Fibroblast of skin of right quadriceps (primary cell): ENCODE data around the gene RXFP2.

Source experiments
- DNase-seq: peaks from one replicate; pipeline ENCODE4 v3.0.0-alpha.2; 2013

RXFP2 gene

GRCh38 chr13:31739226-31739625, at the start of gene RXFP2:
RXFP2 (plus strand) TSS chr13:31739526; CDS start chr13:31739613, 87 bp downstream.
- no peak for DNase-seq

GRCh38 chr13:31697290-31697689, 42.0 kb upstream of the RXFP2 start:
- DNase-seq, result peak; percentile 36

- no peak for DNase-seq
Observed at GRCh38 chr13:31699650-31700049, 39.7 kb upstream of the RXFP2 start.

- DNase-seq, result no peak
Observed at GRCh38 chr13:31703780-31704179, 35.5 kb upstream of the RXFP2 start.

- no peak for DNase-seq
Observed at GRCh38 chr13:31706105-31706504, 33.2 kb upstream of the RXFP2 start.

GRCh38 chr13:31717583-31717982, 21.7 kb upstream of the RXFP2 start:
- no peak for DNase-seq

- DNase-seq, result no peak
Observed at GRCh38 chr13:31719214-31719613, 20.1 kb upstream of the RXFP2 start.

- DNase-seq, result peak; percentile 69
Observed at GRCh38 chr13:31722673-31723072, 16.7 kb upstream of the RXFP2 start.

- DNase-seq, result no peak
Observed at GRCh38 chr13:31725841-31726240, 13.5 kb upstream of the RXFP2 start.

- peak; percentile 3 for DNase-seq
Observed at GRCh38 chr13:31731921-31732320, 7.4 kb upstream of the RXFP2 start.

GRCh38 chr13:31733066-31733465, 6.3 kb upstream of the RXFP2 start:
- DNase-seq, result peak; percentile 7

GRCh38 chr13:31733647-31734046, 5.7 kb upstream of the RXFP2 start:
- no peak for DNase-seq

- peak; percentile 70 for DNase-seq
Observed at GRCh38 chr13:31742097-31742734, 2.9 kb downstream of the RXFP2 start.

GRCh38 chr13:31747291-31747690, 8.0 kb downstream of the RXFP2 start:
- DNase-seq, result peak; percentile 62

- no peak for DNase-seq
Observed at GRCh38 chr13:31747966-31748365, 8.6 kb downstream of the RXFP2 start.

GRCh38 chr13:31749929-31750328, 10.6 kb downstream of the RXFP2 start:
- DNase-seq, result peak; percentile 96

GRCh38 chr13:31755211-31755610, 15.9 kb downstream of the RXFP2 start:
- no peak for DNase-seq

- peak; percentile 69 for DNase-seq
Observed at GRCh38 chr13:31755803-31756212, 16.5 kb downstream of the RXFP2 start.

GRCh38 chr13:31756346-31756745, 17.0 kb downstream of the RXFP2 start:
- peak; percentile 96 for DNase-seq

- peak; percentile 53 for DNase-seq
Observed at GRCh38 chr13:31761951-31762350, 22.6 kb downstream of the RXFP2 start.

GRCh38 chr13:31764556-31764955, 25.2 kb downstream of the RXFP2 start:
- peak; percentile 49 for DNase-seq

GRCh38 chr13:31765138-31765785, 25.9 kb downstream of the RXFP2 start:
- peak; percentile 92 for DNase-seq

GRCh38 chr13:31767175-31767900, 28.0 kb downstream of the RXFP2 start:
- peak; percentile 95 for DNase-seq

- DNase-seq, result no peak
Observed at GRCh38 chr13:31768351-31768750, 29.0 kb downstream of the RXFP2 start.
